DOHH2 (cell line): ENCODE data around the gene ACAD11.

Experiments used
- H3F3A ChIP-seq: fragments of 200-600 bp; sonication (generic), shearing (Covaris generic); 2 replicates; pipeline ENCODE4 v1.6.0; 2016; ENCODE audit warnings: antibody characterized with exemption, mild to moderate bottlenecking; ENCODE audit not compliant: control insufficient read depth, insufficient read depth
- H3K27ac ChIP-seq: fragments of 200-600 bp; sonication (generic); 2 replicates; pipeline ENCODE4 v1.5.1; 2014; ENCODE audit warnings: low read depth, mild to moderate bottlenecking, low read length, moderate library complexity
- H3K27me3 ChIP-seq: fragments of 200-600 bp; sonication (generic); 2 replicates; pipeline ENCODE4 v1.6.1; 2014; ENCODE audit warnings: mild to moderate bottlenecking, low read length, mixed read lengths; ENCODE audit not compliant: control insufficient read depth
- H3K36me3 ChIP-seq: fragments of 200-600 bp; sonication (generic); 2 replicates; pipeline ENCODE4 v1.6.1; 2014; ENCODE audit warnings: mild to moderate bottlenecking, low read length, moderate library complexity, mixed read lengths; ENCODE audit not compliant: control insufficient read depth
- H3K4me1 ChIP-seq: fragments of 200-600 bp; sonication (generic); 2 replicates; pipeline ENCODE4 v1.6.1; 2014; ENCODE audit warnings: mild to moderate bottlenecking, low read length, mixed read lengths; ENCODE audit not compliant: control insufficient read depth
- H3K4me2 ChIP-seq: fragments of 200-600 bp; sonication (generic); 2 replicates; pipeline ENCODE4 v1.6.0; 2014; ENCODE audit warnings: mild to moderate bottlenecking, low read length, moderate library complexity
- H3K4me3 ChIP-seq: fragments of 200-600 bp; sonication (generic); 2 replicates; pipeline ENCODE4 v1.5.1; 2014; ENCODE audit warnings: mild to moderate bottlenecking, low read length, mixed read lengths
- H3K79me2 ChIP-seq: fragments of 200-600 bp; sonication (generic); 2 replicates; pipeline ENCODE4 v1.6.1; 2014; ENCODE audit warnings: mild to moderate bottlenecking, low read length, mixed read lengths; ENCODE audit not compliant: control insufficient read depth
- H3K9me2 ChIP-seq: fragments of 200-600 bp; sonication (generic); replicated peaks from 2 replicates; pipeline ENCODE4 v1.6.1; 2014; ENCODE audit warnings: mild to moderate bottlenecking, low read length, mixed read lengths; ENCODE audit not compliant: control insufficient read depth
- H3K9me3 ChIP-seq: fragments of 200-600 bp; sonication (generic); 2 replicates; pipeline ENCODE4 v1.6.1; 2014; ENCODE audit warnings: antibody characterized with exemption, low read length, mixed read lengths; ENCODE audit not compliant: control insufficient read depth, insufficient read depth
- H4K20me1 ChIP-seq: fragments of 200-600 bp; sonication (generic); 2 replicates; pipeline ENCODE4 v1.6.0; 2014; ENCODE audit warnings: low read depth, mild to moderate bottlenecking, antibody characterized with exemption, low read length, moderate library complexity; ENCODE audit not compliant: control insufficient read depth, insufficient read depth
- CTCF ChIP-seq: fragments of 200-600 bp; sonication (generic); IDR thresholded peaks from one replicate; pipeline ENCODE4 v1.5.1; 2014; ENCODE audit warnings: antibody characterized with exemption, mild to moderate bottlenecking, low read depth, low read length; ENCODE audit not compliant: poor library complexity, severe bottlenecking
- EZH2phosphoT487 ChIP-seq: fragments of 200-600 bp; sonication (generic); IDR thresholded peaks from 2 replicates; pipeline ENCODE4 v1.6.1; 2017; ENCODE audit warnings: borderline replicate concordance, mild to moderate bottlenecking, antibody characterized with exemption, low read length, moderate library complexity, mixed read lengths

The ACAD11 gene

GRCh38 chr3:132550579-132551305 lies 108.9 kb downstream of the ACAD11 start:
- no peak overlapping the region for H3K27ac ChIP-seq

GRCh38 chr3:132549890-132550578 lies 109.6 kb downstream of the ACAD11 start:
- no peaks in the 10 kb centered on the region for H3F3A ChIP-seq
- H3K4me2 ChIP-seq = peak overlapping the region; percentile 33
- TF ChIP-seq CTCF (no peak), EZH2phosphoT487 (no peak)

More at GRCh38 chr3:132550579-132551305, 108.9 kb downstream of the ACAD11 start:
- Histone ChIP-seq H3K9me3 (no peaks in the 10 kb centered on the region), H3K4me3 (no peak overlapping the region), H3K9me2 (no peaks in the 10 kb centered on the region), H3K79me2 (no peaks in the 10 kb centered on the region), H3K4me2 (peak overlapping the region; percentile 33), H4K20me1 (no peaks in the 10 kb centered on the region), H3K36me3 (no peaks in the 10 kb centered on the region), H3K4me1 (peaks cover 13% of the 10 kb centered on the region), H3K27me3 (no peaks in the 10 kb centered on the region), H3F3A (no peaks in the 10 kb centered on the region)
- TF ChIP-seq CTCF (no peak), EZH2phosphoT487 (no peak)

GRCh38 chr3:132549169-132549568 lies 110.4 kb downstream of the ACAD11 start:
- H4K20me1 ChIP-seq = no peaks in the 10 kb centered on the region
- H3K4me2 ChIP-seq = no peak overlapping the region
- no peaks in the 10 kb centered on the region for H3F3A ChIP-seq
- no peak overlapping the region for H3K27ac ChIP-seq
- no peak overlapping the region for H3K4me3 ChIP-seq
- no peaks in the 10 kb centered on the region for H3K27me3 ChIP-seq
- H3K79me2 ChIP-seq = no peaks in the 10 kb centered on the region
- H3K9me2 ChIP-seq = no peaks in the 10 kb centered on the region
- TF ChIP-seq EZH2phosphoT487 = no peak
- H3K9me3 ChIP-seq = no peaks in the 10 kb centered on the region
- H3K36me3 ChIP-seq = no peaks in the 10 kb centered on the region
- peaks cover 13% of the 10 kb centered on the region for H3K4me1 ChIP-seq

More at GRCh38 chr3:132549890-132550578, 109.6 kb downstream of the ACAD11 start:
- Histone ChIP-seq H3K4me1 (peaks cover 13% of the 10 kb centered on the region), H3K4me3 (no peak overlapping the region), H3K27me3 (no peaks in the 10 kb centered on the region), H3K27ac (no peak overlapping the region), H3K9me2 (no peaks in the 10 kb centered on the region), H3K79me2 (no peaks in the 10 kb centered on the region), H3K36me3 (no peaks in the 10 kb centered on the region), H3K9me3 (no peaks in the 10 kb centered on the region), H4K20me1 (no peaks in the 10 kb centered on the region)

GRCh38 chr3:132545471-132545870 lies 114.1 kb downstream of the ACAD11 start:
- H4K20me1 ChIP-seq = no peaks in the 10 kb centered on the region
- no peak overlapping the region for H3K27ac ChIP-seq
- H3K27me3 ChIP-seq = no peaks in the 10 kb centered on the region
- peaks cover 6% of the 10 kb centered on the region for H3K4me1 ChIP-seq
- H3K4me3 ChIP-seq = no peak overlapping the region
- H3K79me2 ChIP-seq = no peaks in the 10 kb centered on the region
- H3K9me3 ChIP-seq = no peaks in the 10 kb centered on the region
- no peak overlapping the region for H3K4me2 ChIP-seq
- H3F3A ChIP-seq = no peaks in the 10 kb centered on the region
- H3K36me3 ChIP-seq = peaks cover 3% of the 10 kb centered on the region; the same call in 1 of the 2 replicates
- TF ChIP-seq EZH2phosphoT487 (no peak), CTCF (no peak)
- no peaks in the 10 kb centered on the region for H3K9me2 ChIP-seq
